ENCODE measurements around the gene ZNF432. TPM values are rescaled to one million over a fixed set of nuclear protein-coding genes. Genes with fewer than 3 reads are reported as not detected.
A peak's percentile ranks its signal among the peaks of the same experiment; 100 is the strongest.
"Not testable (repeated sequence)": the region's sequence is repeated elsewhere in the genome, so short reads cannot be mapped to it uniquely, and the experiment has no call there.

The ZNF432 gene
- polyA plus RNA-seq, 6 donors from 2014 or later, result 1.1 to 9.3 (median 5.9) TPM

DNA sequence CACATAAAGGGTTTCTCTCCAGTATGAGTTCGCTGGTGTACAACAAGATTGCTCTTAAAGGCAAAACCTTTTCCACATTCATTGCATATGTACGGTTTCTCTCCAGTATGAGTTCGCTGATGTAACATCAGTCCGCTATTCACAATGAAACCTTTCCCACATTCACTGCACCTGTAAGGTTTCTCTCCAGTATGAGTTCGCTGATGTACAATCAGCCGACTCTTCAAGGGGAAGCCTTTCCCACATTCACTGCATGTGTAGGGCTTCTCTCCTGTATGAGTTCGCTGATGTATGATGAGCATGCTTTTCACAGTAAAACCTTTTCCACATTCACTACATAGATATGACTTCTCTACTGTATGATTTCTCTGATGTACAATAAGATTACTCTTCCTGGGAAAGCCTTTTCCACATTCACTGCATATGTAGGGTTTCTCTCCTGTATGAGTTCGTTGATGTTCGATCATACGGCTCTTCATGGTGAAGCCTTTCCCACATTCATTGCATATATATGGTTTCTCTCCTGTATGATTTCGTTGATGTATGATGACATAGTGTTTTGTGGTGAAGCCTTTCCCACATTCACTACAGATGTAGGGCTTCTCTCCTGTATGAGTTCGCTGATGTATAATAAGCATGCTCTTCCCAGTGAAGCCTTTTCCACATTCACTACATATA, 14.4 kb downstream of the ZNF432 start:
- peak overlapping the region in 2 of 8 donors; percentile 30 to 36 for H3K4me3 Mint-ChIP-seq
- no peak for ATAC-seq (ENCODE audit: low read depth in 2 of 2)
- no peak for DNase-seq
- H3K36me3 Mint-ChIP-seq, result peaks cover 54 to 65% of the 10 kb centered on the region in 2 donors
- H3K27ac Mint-ChIP-seq, result no peak overlapping the region
- H3K27me3 Mint-ChIP-seq, result no peaks in the 10 kb centered on the region
- H3K9me3 Mint-ChIP-seq, result peaks cover 12 to 84% (median 65%) of the 10 kb centered on the region in 7 donors
- H3K4me1 Mint-ChIP-seq, result no peaks in the 10 kb centered on the region

DNA sequence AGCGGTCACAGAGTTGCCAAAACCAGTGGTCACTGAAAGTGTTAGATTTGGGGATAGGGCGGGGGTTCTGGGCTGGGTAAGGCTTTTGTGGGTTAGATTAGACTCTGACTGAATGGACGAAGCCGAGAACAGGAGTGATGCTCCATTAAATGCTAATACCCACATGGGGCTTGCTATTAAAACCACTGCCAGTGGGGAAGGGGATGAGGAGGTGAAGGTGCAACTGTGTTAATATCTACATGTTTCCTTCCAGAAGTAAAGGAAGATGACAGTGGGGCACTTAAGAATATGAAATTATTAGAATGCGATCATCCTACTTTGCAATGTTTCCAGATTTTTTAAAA, 19.9 kb downstream of the ZNF432 start:
- peaks cover 22 to 34% (median 33%) of the 10 kb centered on the region in 3 donors for H3K4me1 Mint-ChIP-seq
- peak; percentile 15 to 18 for ATAC-seq (ENCODE audit: low read depth in 2 of 2)
- peak overlapping the region; percentile 96 to 100 (median 99) for H3K27ac Mint-ChIP-seq
- peaks cover 28 to 43% of the 10 kb centered on the region in 2 donors for H3K36me3 Mint-ChIP-seq
- H3K27me3 Mint-ChIP-seq, result no peaks in the 10 kb centered on the region
- H3K9me3 Mint-ChIP-seq, result peaks cover 0 to 56% (median 36%) of the 10 kb centered on the region in 7 donors
- DNase-seq, result no peak
- peak overlapping the region; percentile 85 to 100 (median 98) for H3K4me3 Mint-ChIP-seq

- peaks cover 34 to 43% of the 10 kb centered on the region in 2 donors for H3K36me3 Mint-ChIP-seq
- H3K27me3 Mint-ChIP-seq, result no peaks in the 10 kb centered on the region
- H3K4me1 Mint-ChIP-seq, result peaks cover 22 to 34% (median 33%) of the 10 kb centered on the region in 3 donors
- DNase-seq, result peak; percentile 89
- peak within 1 kb of the TSS; percentile 85 to 100 (median 98) for H3K4me3 Mint-ChIP-seq
- peak; percentile 83 to 87 for ATAC-seq (ENCODE audit: low read depth in 2 of 2)
- peak within 1 kb of the TSS; percentile 96 to 100 (median 99) for H3K27ac Mint-ChIP-seq
- peaks cover 0 to 56% (median 38%) of the 10 kb centered on the region in 7 donors for H3K9me3 Mint-ChIP-seq
These were observed 20.4 kb downstream of the ZNF432 start, which contains the start of gene ZNF614 for GRCh38 chr19:52028027-52028779. Gene ZNF614, minus strand, starts transcription at chr19:52028379. Its CDS starts 2,634 bp downstream, at chr19:52025745.

- Mint-ChIP-seq H3K36me3 (peaks cover 41 to 56% of the 10 kb centered on the region in 2 donors), H3K27ac (peak overlapping the region in 2 of 6 donors; percentile 87 to 100), H3K4me3 (peak overlapping the region; percentile 30 to 100 (median 90)), H3K4me1 (peaks cover 22 to 34% (median 33%) of the 10 kb centered on the region in 3 donors), H3K9me3 (peaks cover 0 to 56% (median 34%) of the 10 kb centered on the region in 7 donors)
- DNase-seq; ATAC-seq (ENCODE audit: low read depth in 2 of 2); H3K27me3 Mint-ChIP-seq: not testable (repeated sequence)
These were observed 22.2 kb downstream of the ZNF432 start for GRCh38 chr19:52026255-52026990.

- peak overlapping the region in 2 of 6 donors; percentile 87 to 92 for H3K27ac Mint-ChIP-seq
- not testable (repeated sequence) for H3K27me3 Mint-ChIP-seq; ATAC-seq (ENCODE audit: low read depth in 2 of 2); DNase-seq
- peak overlapping the region in 1 of 8 donors; percentile 47 for H3K4me3 Mint-ChIP-seq
- H3K4me1 Mint-ChIP-seq, result peaks cover 22 to 34% (median 33%) of the 10 kb centered on the region in 3 donors
- peaks cover 0 to 65% (median 43%) of the 10 kb centered on the region in 7 donors for H3K9me3 Mint-ChIP-seq
- peaks cover 52 to 68% of the 10 kb centered on the region in 2 donors for H3K36me3 Mint-ChIP-seq
These were observed 24.2 kb downstream of the ZNF432 start for GRCh38 chr19:52024478-52024877.

- H3K27me3 Mint-ChIP-seq, result no peaks in the 10 kb centered on the region
- H3K4me1 Mint-ChIP-seq, result peaks cover 9 to 16% (median 15%) of the 10 kb centered on the region in 3 donors
- no peak for DNase-seq
- H3K9me3 Mint-ChIP-seq, result peaks cover 0 to 81% (median 62%) of the 10 kb centered on the region in 7 donors
- H3K4me3 Mint-ChIP-seq, result peak overlapping the region in 1 of 8 donors; percentile 35
- ATAC-seq (ENCODE audit: low read depth in 2 of 2), result no peak
- H3K36me3 Mint-ChIP-seq, result peaks cover 74 to 87% of the 10 kb centered on the region in 2 donors
- H3K27ac Mint-ChIP-seq, result no peak overlapping the region
These were observed 26.4 kb downstream of the ZNF432 start for GRCh38 chr19:52022193-52022592.

- no peak for ATAC-seq (ENCODE audit: low read depth in 2 of 2)
- H3K9me3 Mint-ChIP-seq, result peaks cover 6 to 88% (median 79%) of the 10 kb centered on the region in 7 donors
- no peak overlapping the region for H3K27ac Mint-ChIP-seq
- H3K36me3 Mint-ChIP-seq, result peaks cover 83 to 96% of the 10 kb centered on the region in 2 donors
- no peaks in the 10 kb centered on the region for H3K27me3 Mint-ChIP-seq
- H3K4me3 Mint-ChIP-seq, result no peak overlapping the region
- H3K4me1 Mint-ChIP-seq, result no peaks in the 10 kb centered on the region
- no peak for DNase-seq
These were observed 28.1 kb downstream of the ZNF432 start for GRCh38 chr19:52020506-52020905.

DNA sequence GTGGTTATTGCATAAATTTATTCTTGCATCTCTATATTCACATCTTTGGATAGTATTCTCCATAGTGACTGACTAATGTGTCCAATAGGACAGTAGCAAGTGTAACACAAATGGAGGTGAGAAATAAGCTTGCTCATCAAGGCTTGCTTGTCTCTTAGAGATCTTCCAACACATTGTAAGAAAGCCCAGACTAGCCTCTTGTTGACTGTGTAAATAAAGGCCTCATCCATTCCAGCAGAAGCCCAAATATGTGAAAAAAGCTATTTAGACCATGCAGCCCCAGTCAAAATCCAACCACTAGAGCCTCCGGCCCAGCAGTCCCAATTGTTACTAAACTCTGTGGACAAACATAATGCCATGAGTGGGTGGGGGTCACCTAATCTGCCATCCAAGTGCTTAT, 38.0 kb downstream of the ZNF432 start:
- peak overlapping the region in 2 of 8 donors; percentile 12 to 26 for H3K4me3 Mint-ChIP-seq
- H3K27me3 Mint-ChIP-seq, result no peaks in the 10 kb centered on the region
- H3K36me3 Mint-ChIP-seq, result peaks cover 20 to 26% of the 10 kb centered on the region in 2 donors
- ATAC-seq (ENCODE audit: low read depth in 2 of 2) (no peak), DNase-seq (no peak)
- H3K27ac Mint-ChIP-seq, result no peak overlapping the region
- peaks cover 14 to 23% (median 17%) of the 10 kb centered on the region in 3 donors for H3K4me1 Mint-ChIP-seq
- H3K9me3 Mint-ChIP-seq, result peaks cover 4 to 46% (median 26%) of the 10 kb centered on the region in 7 donors

GRCh38 chr19:52007806-52008557, 40.7 kb downstream of the ZNF432 start, which contains the start of gene ZNF615:
Gene ZNF615, minus strand, starts transcription at chr19:52008211. Its CDS starts 4,500 bp downstream, at chr19:52003711.
- Mint-ChIP-seq H3K27ac (peak within 1 kb of the TSS; percentile 95 to 98 (median 97)), H3K4me3 (peak within 1 kb of the TSS; percentile 93 to 99 (median 98)), H3K36me3 (peaks cover 25 to 31% of the 10 kb centered on the region in 2 donors), H3K9me3 (peaks cover 4 to 45% (median 23%) of the 10 kb centered on the region in 7 donors), H3K4me1 (peaks cover 14 to 23% (median 17%) of the 10 kb centered on the region in 3 donors), H3K27me3 (no peaks in the 10 kb centered on the region)
- peak; percentile 87 for DNase-seq
- ATAC-seq (ENCODE audit: low read depth in 2 of 2), result peak; percentile 80 to 90

DNA sequence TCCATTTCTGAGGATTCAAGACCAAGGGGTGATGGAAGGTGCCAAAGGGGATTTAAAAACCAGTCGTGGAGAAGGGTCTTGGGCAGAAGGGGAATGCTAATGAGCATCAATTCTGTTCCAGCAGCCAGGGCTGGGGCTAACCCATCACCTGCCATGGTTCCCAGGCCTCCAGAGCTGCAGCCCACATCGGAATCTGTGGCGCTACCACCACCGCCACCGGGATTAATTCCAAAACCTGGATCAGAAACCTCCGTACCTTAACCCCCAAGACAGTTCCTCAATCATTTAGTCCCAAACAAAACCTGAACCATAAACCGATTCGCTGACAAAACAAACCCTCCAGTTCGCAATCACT, 41.2 kb downstream of the ZNF432 start:
- Mint-ChIP-seq H3K4me3 (peak overlapping the region; percentile 93 to 99 (median 98)), H3K36me3 (peaks cover 23 to 30% of the 10 kb centered on the region in 2 donors), H3K27me3 (no peaks in the 10 kb centered on the region), H3K9me3 (peaks cover 4 to 50% (median 24%) of the 10 kb centered on the region in 7 donors), H3K27ac (peak overlapping the region; percentile 95 to 98 (median 97)), H3K4me1 (peaks cover 14 to 23% (median 17%) of the 10 kb centered on the region in 3 donors)
- ATAC-seq (ENCODE audit: low read depth in 2 of 2) (no peak), DNase-seq (no peak)

DNA sequence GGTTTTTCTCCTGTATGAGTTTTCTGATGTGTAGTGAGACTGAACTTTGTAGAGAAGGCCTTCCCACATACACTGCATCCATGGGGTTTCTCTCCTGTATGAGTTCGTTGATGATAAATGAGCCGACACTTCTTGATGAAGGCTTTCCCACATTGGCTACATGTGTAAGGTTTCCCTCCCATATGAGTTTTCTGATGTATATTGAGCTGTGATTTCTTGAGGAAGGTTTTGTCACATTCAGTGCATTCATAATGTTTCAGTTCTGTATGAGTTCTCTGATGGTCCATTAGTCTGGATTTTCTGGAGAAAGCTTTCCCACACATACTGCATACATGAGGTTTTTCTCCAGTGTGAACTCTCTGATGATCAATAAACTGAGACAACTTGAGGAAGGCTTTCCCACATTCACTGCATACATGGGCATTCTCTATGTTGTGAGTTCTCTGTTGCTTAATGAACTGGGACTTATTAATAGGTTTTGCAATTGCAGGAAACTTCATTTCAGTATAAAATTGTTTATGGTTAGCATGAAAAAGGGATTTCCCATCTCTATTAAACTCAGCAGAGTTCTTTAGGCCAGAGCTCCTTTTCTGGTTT, 54.5 kb downstream of the ZNF432 start:
- DNase-seq (no peak), ATAC-seq (ENCODE audit: low read depth in 2 of 2) (no peak)
- Mint-ChIP-seq H3K4me1 (no peaks in the 10 kb centered on the region), H3K27ac (no peak overlapping the region), H3K27me3 (no peaks in the 10 kb centered on the region), H3K4me3 (no peak overlapping the region), H3K36me3 (peaks cover 56 to 70% of the 10 kb centered on the region in 2 donors), H3K9me3 (peaks cover 14 to 94% (median 89%) of the 10 kb centered on the region in 7 donors)

- no peak overlapping the region for H3K27ac Mint-ChIP-seq
- H3K4me1 Mint-ChIP-seq, result no peaks in the 10 kb centered on the region
- DNase-seq, result no peak
- no peak for ATAC-seq (ENCODE audit: low read depth in 2 of 2)
- peaks cover 51 to 70% of the 10 kb centered on the region in 2 donors for H3K36me3 Mint-ChIP-seq
- H3K9me3 Mint-ChIP-seq, result peaks cover 20 to 94% (median 88%) of the 10 kb centered on the region in 7 donors
- H3K4me3 Mint-ChIP-seq, result no peak overlapping the region
- no peaks in the 10 kb centered on the region for H3K27me3 Mint-ChIP-seq
These were observed 55.2 kb downstream of the ZNF432 start for GRCh38 chr19:51993422-51993821.

Data from naive B cell (primary cell).